Measurements from ENCODE around the gene MIA2.
"Not testable (repeated sequence)": the region's sequence is repeated elsewhere in the genome, so short reads cannot be mapped to it uniquely, and the experiment has no call there.

Gene MIA2

GRCh38 chr14:39231751-39232553 is 1.8 kb upstream of the MIA2 start:
- not testable (repeated sequence) for DNase-seq (ENCODE audit: low read depth in 2 of 2)

- DNase-seq (ENCODE audit: low read depth in 2 of 2) = no peak
Measured at GRCh38 chr14:39232554-39233415, 930 bp upstream of the MIA2 start.

- not testable (repeated sequence) for DNase-seq (ENCODE audit: low read depth in 2 of 2)
Measured at GRCh38 chr14:39234986-39235385, 1.3 kb downstream of the MIA2 start.

- DNase-seq (ENCODE audit: low read depth in 2 of 2) = not testable (repeated sequence)
Measured at GRCh38 chr14:39235466-39235865, 1.8 kb downstream of the MIA2 start.

GRCh38 chr14:39240769-39241168 is 7.1 kb downstream of the MIA2 start:
- no peak for DNase-seq (ENCODE audit: low read depth in 2 of 2)

- no peak for DNase-seq (ENCODE audit: low read depth in 2 of 2)
Measured at GRCh38 chr14:39241637-39242036, 7.9 kb downstream of the MIA2 start.

- no peak for DNase-seq (ENCODE audit: low read depth in 2 of 2)
Measured at GRCh38 chr14:39243831-39244230, 10.1 kb downstream of the MIA2 start.

GRCh38 chr14:39246618-39247017 is 12.9 kb downstream of the MIA2 start:
- no peak for DNase-seq (ENCODE audit: low read depth in 2 of 2)

GRCh38 chr14:39247256-39247655 is 13.5 kb downstream of the MIA2 start:
- no peak for DNase-seq (ENCODE audit: low read depth in 2 of 2)

GRCh38 chr14:39251547-39251946 is 17.8 kb downstream of the MIA2 start:
- no peak for DNase-seq (ENCODE audit: low read depth in 2 of 2)

- not testable (repeated sequence) for DNase-seq (ENCODE audit: low read depth in 2 of 2)
Measured at GRCh38 chr14:39257388-39257787, 23.7 kb downstream of the MIA2 start.

GRCh38 chr14:39258782-39259545 is 25.2 kb downstream of the MIA2 start:
- no peak for DNase-seq (ENCODE audit: low read depth in 2 of 2)

GRCh38 chr14:39260161-39260560 is 26.4 kb downstream of the MIA2 start:
- not testable (repeated sequence) for DNase-seq (ENCODE audit: low read depth in 2 of 2)

- not testable (repeated sequence) for DNase-seq (ENCODE audit: low read depth in 2 of 2)
Measured at GRCh38 chr14:39262214-39262613, 28.5 kb downstream of the MIA2 start.

- DNase-seq (ENCODE audit: low read depth in 2 of 2) = no peak
Measured at GRCh38 chr14:39264057-39264456, 30.3 kb downstream of the MIA2 start.

- no peak for DNase-seq (ENCODE audit: low read depth in 2 of 2)
Measured at GRCh38 chr14:39264558-39264957, 30.8 kb downstream of the MIA2 start.

GRCh38 chr14:39265033-39265432 is 31.3 kb downstream of the MIA2 start:
- DNase-seq (ENCODE audit: low read depth in 2 of 2) = no peak

GRCh38 chr14:39265806-39266524 is 32.2 kb downstream of the MIA2 start:
- DNase-seq (ENCODE audit: low read depth in 2 of 2) = no peak

- no peak for DNase-seq (ENCODE audit: low read depth in 2 of 2)
Measured at GRCh38 chr14:39266525-39266870, 32.8 kb downstream of the MIA2 start.

GRCh38 chr14:39266871-39267607 is 33.3 kb downstream of the MIA2 start:
- peak; percentile 60 to 63 for DNase-seq (ENCODE audit: low read depth in 2 of 2)

GRCh38 chr14:39267608-39268005 is 33.9 kb downstream of the MIA2 start:
- DNase-seq (ENCODE audit: low read depth in 2 of 2) = no peak
